ENCODE data around the gene C1orf210. TPM values are rescaled to one million over a fixed set of nuclear protein-coding genes. Genes with fewer than 3 reads are reported as not detected.

C1orf210 gene
- total and polyA plus RNA-seq, 2 of the 13 experiments (the other 11 are each of a cell fraction or from before 2014, with no cell fraction given) = 0.49 to 5.1 TPM

GRCh38 chr1:43307458-43308158 lies 22.2 kb upstream of the C1orf210 start:
- no peak for ATAC-seq
- ChIA-PET CTCF (ENCODE audit: low intra/inter-chr PET ratio, low total read pairs) (no interaction called here), POLR2A (no interaction called here)

More at GRCh38 chr1:43307458-43308158, 22.2 kb upstream of the C1orf210 start:
- BruUV-seq (replicated peaks) = no TSS peak
- 52% methylated on average over 6 of the region's 9 CpGs for WGBS (ENCODE audit: low lambda C conversion rate)
- intact Hi-C loops (cut with micrococcal nuclease; ENCODE audit: unreplicated experiment) = no loop called here
- no peaks in the 10 kb centered on the region for H3K36me3 ChIP-seq (replicated peaks in 1 of 2; ENCODE audit: control insufficient read depth in 1 of 2, insufficient read depth in 2 of 2, low read length in 2 of 2)
- H3K27me3 ChIP-seq (ENCODE audit: control insufficient read depth in 1 of 2, insufficient read depth in 2 of 2, low read length in 2 of 2) = peaks cover 0 to 54% of the 10 kb centered on the region in 2 experiments; a peak in 3 of 5 replicates
- TF ChIP-seq ZNF24 (IDR thresholded peaks at IDR 0.05) = no peak
- TF ChIP-seq BATF2 (CRISPR knock-in tag; IDR thresholded peaks at IDR 0.05) = no peak
- TF ChIP-seq ZNF614 (CRISPR knock-in tag; IDR thresholded peaks at IDR 0.05; ENCODE audit: borderline replicate concordance) = no peak
- no peak for TF ChIP-seq AKAP8 (CRISPR knock-in tag; IDR thresholded peaks at IDR 0.05)
- TF ChIP-seq ZNF704 (CRISPR knock-in tag; IDR thresholded peaks at IDR 0.05; ENCODE audit: borderline replicate concordance) = no peak
- no peak for TF ChIP-seq HOXA9 (CRISPR knock-in tag; IDR thresholded peaks at IDR 0.05; ENCODE audit: borderline replicate concordance)
- no peak for TF ChIP-seq ZNF225 (CRISPR knock-in tag; IDR thresholded peaks at IDR 0.05)
- TF ChIP-seq ZNF713 (CRISPR knock-in tag; IDR thresholded peaks at IDR 0.05) = no peak
- no peak for TF ChIP-seq ZNF484 (CRISPR knock-in tag; IDR thresholded peaks at IDR 0.05; ENCODE audit: borderline replicate concordance, low read depth)
- no peak for TF ChIP-seq MNT (IDR thresholded peaks at IDR 0.05)
- TF ChIP-seq YY1 (IDR thresholded peaks at IDR 0.05; ENCODE audit: insufficient read depth, insufficient replicate concordance, low read depth, low read length) = no peak
- no peak for TF ChIP-seq ZSCAN30 (CRISPR knock-in tag; IDR thresholded peaks at IDR 0.05)
- TF ChIP-seq, protein P1, sequence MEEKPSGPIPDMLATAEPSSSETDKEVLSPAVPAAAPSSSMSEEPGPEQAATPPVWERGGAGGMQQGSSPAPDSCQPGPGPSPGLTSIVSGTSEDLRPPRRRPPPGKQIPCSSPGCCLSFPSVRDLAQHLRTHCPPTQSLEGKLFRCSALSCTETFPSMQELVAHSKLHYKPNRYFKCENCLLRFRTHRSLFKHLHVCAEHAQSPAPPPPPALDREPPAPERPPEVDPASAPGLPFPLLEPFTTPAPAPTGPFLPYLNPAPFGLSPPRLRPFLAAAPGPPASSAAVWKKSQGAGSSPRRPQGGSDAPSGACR (CRISPR knock-in tag; IDR thresholded peaks at IDR 0.05) = no peak
- TF ChIP-seq ZSCAN20 (CRISPR knock-in tag; IDR thresholded peaks at IDR 0.05; ENCODE audit: borderline replicate concordance) = no peak
- no peak overlapping the region for H3K9ac ChIP-seq (ENCODE audit: insufficient read depth, low read depth, low read length)
- H2AFZ ChIP-seq (ENCODE audit: low read length) = no peak overlapping the region
- no peaks in the 10 kb centered on the region for H3K79me2 ChIP-seq (ENCODE audit: insufficient read depth, low read length)
- H3K4me3 ChIP-seq (replicated peaks in 1 of 3; ENCODE audit: insufficient read depth in 1 of 3, low read depth in 2 of 3, low read length in 3 of 3) = no peak overlapping the region
- no peak overlapping the region for H3K4me2 ChIP-seq (ENCODE audit: low read depth, low read length)
- H3K27ac ChIP-seq (ENCODE audit: extremely low read length, insufficient read depth, low read length) = no peak overlapping the region
- H3K4me1 ChIP-seq (ENCODE audit: insufficient read depth, low read length) = peaks cover 31% of the 10 kb centered on the region
- in situ Hi-C loops (cut with HindIII; ENCODE audit: extremely low pct_ligation_motif_present, low pct_unique_long_range_greater_than_20kb) = no loop called here
- no peaks in the 10 kb centered on the region for H4K20me1 ChIP-seq (ENCODE audit: insufficient read depth, low read length)
- DNase-seq (ENCODE audit: low spot score) = no peak
- FAIRE-seq = no peak
- no peaks in the 10 kb centered on the region for H3K9me3 ChIP-seq (ENCODE audit: low read length)
